Stimulated activated CD4-positive, alpha-beta T cell treated with anti-CD3 and anti-CD28 coated beads, Interleukin-12 subunit alpha, Interleukin-12 subunit beta, amount 100 ng/mL, for 48 hours (primary cell): ENCODE results near the gene UNC5C.

Experiments
- DNase-seq, 3 donors: peaks; one replicate each; pipeline ENCODE4 v3.0.0-alpha.2; 2020; ENCODE audit warnings: low read depth in 2 of 3, low spot score in 1 of 3

UNC5C gene

DNA sequence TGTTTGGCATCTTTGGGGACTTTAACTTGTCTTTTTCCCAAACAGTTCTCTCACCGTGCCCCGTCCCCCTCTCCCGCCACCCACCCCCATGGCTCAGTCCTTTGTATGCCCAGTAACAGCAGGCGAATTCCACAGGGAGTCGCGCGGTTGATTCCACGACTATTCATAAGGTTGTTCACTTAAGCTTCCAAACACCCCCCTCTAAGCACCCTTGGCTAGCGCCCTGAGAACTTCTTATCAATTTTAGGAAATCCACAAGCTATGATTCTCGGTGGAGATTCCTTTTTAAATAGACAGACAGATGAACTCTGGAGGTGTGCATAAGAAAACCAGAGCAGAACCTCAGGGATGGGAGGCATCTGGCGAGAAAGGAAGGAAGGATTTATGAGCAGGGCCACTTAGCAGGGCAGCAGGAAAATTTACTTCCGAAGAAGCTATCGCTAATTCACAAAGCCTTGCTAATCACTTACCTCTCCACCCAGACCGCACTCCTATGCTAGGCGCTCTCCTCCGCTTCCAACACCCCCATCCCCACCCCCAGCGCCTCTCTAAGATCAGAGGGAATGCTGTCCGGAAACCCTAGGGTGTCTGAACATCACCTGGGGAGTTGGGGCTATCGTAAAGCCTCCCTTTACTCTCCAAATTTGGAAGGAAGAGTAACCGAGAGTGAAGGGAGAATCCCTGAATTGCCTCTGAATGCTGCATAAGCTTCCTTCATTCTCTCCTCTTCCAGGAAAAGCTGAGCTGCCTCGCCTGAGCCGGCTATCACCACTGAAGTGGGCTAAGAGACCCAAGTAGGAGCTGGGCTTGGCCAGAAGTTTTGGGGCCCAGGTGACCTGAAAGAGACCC, 1.7 kb downstream of the UNC5C start:
- no peak for DNase-seq

DNA sequence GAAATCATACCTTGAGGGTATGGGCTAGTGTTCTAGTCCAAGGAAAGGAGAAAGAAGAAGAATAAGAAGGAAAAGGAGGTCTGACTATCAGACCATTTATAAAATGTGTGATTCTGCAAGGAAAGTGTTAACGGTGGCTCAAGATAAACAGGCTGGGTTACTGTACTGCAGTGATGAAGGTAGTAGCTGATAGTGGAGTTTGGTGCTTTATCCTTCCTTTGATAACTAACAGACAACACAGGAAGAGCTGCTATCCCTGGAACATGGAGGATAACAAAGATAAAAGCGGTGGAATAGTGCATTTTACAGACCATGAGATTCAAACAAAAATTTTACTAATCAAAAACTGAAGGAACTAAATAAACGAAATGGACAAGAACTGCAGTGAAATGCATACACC, 2.6 kb downstream of the UNC5C start:
- DNase-seq = no peak

- DNase-seq = no peak
Measured at GRCh38 chr4:95545546-95545945, 3.2 kb downstream of the UNC5C start.

- DNase-seq = no peak
Measured at GRCh38 chr4:95544113-95545103, 4.4 kb downstream of the UNC5C start.

GRCh38 chr4:95541889-95542607, 6.7 kb downstream of the UNC5C start:
- DNase-seq = no peak

DNA sequence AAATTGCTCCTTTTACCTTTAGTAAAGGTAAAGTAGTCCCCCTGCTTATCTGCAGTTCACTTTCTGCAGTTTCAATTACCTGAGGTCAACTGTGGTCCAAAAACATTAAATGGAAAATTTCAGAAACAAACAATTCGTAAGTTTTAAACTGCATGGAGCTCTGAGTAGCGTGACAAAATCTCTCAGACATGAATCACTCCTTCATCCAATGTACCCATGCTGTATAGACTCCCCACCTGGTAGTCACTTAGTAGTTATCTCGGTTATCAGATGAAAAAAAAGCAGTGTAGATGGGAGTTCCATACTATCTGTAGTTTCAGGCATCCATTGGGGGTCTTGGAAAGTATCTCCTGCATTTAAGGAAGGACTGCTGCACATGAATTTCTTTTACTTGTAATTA, 7.7 kb downstream of the UNC5C start:
- DNase-seq = no peak

- no peak for DNase-seq
Measured at GRCh38 chr4:95540227-95540626, 8.5 kb downstream of the UNC5C start.

DNA sequence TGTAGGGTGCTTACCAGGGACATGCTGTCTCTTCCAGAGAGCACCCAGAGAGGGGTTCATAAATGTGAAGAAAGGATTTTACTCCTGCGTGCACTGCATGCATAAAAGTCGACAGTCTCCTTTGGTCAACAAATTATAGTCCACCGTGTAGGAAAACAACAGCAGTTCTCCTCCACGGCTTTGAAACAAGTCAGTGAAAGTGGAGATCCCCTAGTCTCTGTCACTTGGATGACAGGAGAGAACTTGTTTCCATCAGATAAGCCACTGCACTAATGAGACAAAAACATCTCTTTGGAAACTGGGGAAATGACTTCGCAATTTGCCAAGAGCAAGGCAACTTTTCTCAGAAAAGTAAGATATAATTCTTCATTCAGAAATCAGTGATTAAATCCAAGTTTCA, 9.7 kb downstream of the UNC5C start:
- DNase-seq = no peak

- no peak for DNase-seq
Measured at GRCh38 chr4:95537863-95538488, 10.8 kb downstream of the UNC5C start.

DNA sequence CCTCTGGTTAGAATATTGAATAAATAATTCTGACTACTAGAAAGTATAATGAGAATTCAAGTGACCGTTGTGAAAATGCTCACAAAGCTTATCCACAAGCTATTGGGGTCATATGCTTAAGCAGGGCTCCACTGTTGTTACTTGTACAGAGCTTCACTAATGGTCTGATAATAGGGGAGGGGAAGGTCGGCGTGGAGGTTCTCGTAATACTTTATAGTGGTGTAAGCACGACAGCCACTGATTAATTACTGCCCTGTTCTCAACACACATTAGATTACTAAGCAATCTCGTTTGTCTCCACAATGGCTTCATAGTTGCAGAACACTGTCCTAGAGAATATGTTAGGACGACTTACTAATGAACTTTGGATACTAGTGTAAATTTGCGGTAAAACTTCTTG, 11.6 kb downstream of the UNC5C start:
- no peak for DNase-seq

- no peak for DNase-seq
Measured at GRCh38 chr4:95536650-95537049, 12.1 kb downstream of the UNC5C start.

DNA sequence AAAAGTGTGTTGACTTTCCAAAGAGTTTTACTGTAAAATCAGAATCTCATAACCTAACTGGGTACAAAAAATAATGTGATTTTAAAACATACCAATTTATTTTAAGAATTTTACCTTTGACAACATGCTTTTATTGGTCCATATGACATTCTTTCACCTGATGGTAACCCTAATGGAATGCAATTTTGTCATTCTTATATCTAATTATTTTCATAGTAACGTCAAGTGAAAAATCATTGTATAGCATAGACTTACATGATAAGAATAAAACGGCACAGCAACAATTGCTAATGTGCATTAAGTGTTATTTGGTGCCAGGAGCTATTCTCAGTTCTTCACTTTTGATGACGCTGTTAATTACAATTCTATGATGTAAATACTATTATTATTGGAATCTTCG, 13.6 kb downstream of the UNC5C start:
- no peak for DNase-seq

DNA sequence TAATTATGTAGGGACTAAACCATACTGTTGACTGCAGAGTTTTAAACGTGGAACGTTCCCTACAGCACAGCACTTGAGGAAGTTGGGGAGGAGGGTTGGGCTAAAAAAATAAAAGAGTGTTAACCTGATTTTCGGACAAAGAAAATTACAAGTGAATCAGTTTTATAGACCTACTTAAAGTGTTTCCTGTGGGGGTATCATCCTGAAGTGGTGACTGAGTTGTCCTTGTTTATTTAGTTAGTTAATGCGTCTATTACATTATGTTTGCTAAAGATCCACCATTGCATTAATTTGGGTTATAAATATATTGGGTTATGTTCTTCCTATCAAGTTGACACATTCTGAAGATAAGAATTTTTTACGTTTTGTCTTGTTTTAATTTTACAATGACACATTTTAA, 14.7 kb downstream of the UNC5C start:
- no peak for DNase-seq

DNA sequence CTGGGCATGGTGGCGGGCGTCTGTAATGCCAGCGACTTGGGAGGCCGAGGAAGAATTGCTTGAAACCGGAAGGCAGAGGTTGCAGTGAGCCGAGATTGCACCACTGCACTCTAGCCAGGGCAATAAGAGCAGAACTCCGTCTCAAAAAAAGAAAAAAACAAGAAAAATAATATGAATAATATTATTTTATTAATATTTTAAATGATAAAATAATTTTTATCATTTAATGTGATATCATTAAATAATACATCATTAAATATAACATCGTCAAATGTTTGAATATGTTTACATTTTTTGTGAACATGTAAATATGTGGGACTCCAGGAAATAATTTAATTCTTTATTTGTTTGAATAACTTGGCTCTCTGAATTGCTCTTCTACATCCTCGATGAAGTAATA, 15.5 kb downstream of the UNC5C start:
- no peak for DNase-seq

- DNase-seq = no peak
Measured at GRCh38 chr4:95532305-95532704, 16.5 kb downstream of the UNC5C start.

DNA sequence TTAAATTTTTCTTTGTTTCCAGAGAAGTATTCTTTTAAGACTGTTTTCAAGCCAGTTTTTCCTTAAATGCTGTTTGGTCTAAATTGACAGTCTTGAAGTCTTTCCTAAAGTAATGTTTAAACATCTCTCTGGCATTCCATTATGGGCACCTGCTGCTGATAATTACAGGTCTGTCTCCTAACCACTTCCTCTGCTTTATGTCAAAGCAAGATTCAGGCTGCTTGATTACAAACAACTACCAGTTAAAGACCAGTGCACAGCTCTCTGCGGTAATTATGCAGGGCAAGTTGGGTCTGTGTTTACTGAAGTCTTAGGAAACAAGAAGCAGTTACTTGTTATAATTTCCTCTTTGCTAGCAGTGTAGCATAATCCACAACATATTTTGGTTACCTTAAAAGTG, 17.6 kb downstream of the UNC5C start:
- DNase-seq = no peak

GRCh38 chr4:95529946-95530345, 18.8 kb downstream of the UNC5C start:
- no peak for DNase-seq

- no peak for DNase-seq
Measured at GRCh38 chr4:95528388-95528948, 20.3 kb downstream of the UNC5C start.

- no peak for DNase-seq
Measured at GRCh38 chr4:95526075-95526474, 22.7 kb downstream of the UNC5C start.

- DNase-seq = no peak
Measured at GRCh38 chr4:95524729-95525128, 24.0 kb downstream of the UNC5C start.

- DNase-seq = no peak
Measured at GRCh38 chr4:95524184-95524583, 24.6 kb downstream of the UNC5C start.
